NCI-H2081 treated with DMSO at 0.1 percent for 48 hours (cell line): ENCODE measurements around the gene ADAP1.
A peak's percentile ranks its signal among the peaks of the same experiment; 100 is the strongest.
"Not testable (repeated sequence)": the region's sequence is repeated elsewhere in the genome, so short reads cannot be mapped to it uniquely, and the experiment has no call there.

ENCODE experiments used
- DNase-seq: peaks from one replicate; lab custom pipeline; 2025; lab: John Stamatoyannopoulos, UW

Gene ADAP1

DNA sequence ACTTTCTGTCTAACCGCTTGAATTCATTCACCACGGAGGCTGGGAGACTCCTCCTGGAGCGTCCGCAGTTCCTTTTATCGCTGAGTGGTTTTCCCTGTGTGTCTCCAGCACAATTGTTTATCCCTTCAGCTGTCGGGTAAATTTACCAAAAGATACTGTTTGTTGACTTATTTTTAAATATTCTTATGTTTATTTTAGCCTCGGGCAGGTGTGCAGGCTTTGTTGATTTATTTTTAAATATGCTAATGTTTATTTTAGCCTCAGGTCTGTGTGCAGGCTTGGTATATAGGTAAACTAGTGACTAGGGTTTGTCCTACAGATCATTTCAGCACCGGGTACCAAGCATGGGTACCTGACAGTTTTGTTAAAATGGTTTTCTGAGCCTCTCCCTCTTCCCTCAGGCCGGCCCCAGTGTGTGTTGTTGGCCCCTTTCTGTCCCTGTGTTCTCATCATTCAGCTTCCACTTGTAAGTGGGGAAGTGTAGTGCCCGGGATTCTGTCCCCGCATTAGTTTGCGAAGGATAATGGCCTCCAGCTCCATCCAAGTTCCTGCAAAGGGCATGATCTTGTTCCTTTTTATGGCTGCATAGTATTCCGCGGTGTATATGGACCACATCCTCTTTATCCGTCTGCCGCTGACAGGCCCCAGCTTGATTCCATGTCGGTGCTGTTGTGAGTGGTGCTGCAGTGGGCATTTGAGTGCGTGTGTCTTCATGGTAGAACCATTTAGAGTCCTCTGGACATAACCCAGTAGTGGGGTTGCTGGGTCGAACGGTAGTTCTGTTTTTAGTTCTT, 72.8 kb downstream of the ADAP1 start:
- peak; percentile 55 for DNase-seq

- no peak for DNase-seq
Observed at GRCh38 chr7:880450-880849, 74.0 kb downstream of the ADAP1 start.

- DNase-seq: no peak
Observed at GRCh38 chr7:879706-880105, 74.8 kb downstream of the ADAP1 start.

- no peak for DNase-seq
Observed at GRCh38 chr7:879093-879492, 75.4 kb downstream of the ADAP1 start.

DNA sequence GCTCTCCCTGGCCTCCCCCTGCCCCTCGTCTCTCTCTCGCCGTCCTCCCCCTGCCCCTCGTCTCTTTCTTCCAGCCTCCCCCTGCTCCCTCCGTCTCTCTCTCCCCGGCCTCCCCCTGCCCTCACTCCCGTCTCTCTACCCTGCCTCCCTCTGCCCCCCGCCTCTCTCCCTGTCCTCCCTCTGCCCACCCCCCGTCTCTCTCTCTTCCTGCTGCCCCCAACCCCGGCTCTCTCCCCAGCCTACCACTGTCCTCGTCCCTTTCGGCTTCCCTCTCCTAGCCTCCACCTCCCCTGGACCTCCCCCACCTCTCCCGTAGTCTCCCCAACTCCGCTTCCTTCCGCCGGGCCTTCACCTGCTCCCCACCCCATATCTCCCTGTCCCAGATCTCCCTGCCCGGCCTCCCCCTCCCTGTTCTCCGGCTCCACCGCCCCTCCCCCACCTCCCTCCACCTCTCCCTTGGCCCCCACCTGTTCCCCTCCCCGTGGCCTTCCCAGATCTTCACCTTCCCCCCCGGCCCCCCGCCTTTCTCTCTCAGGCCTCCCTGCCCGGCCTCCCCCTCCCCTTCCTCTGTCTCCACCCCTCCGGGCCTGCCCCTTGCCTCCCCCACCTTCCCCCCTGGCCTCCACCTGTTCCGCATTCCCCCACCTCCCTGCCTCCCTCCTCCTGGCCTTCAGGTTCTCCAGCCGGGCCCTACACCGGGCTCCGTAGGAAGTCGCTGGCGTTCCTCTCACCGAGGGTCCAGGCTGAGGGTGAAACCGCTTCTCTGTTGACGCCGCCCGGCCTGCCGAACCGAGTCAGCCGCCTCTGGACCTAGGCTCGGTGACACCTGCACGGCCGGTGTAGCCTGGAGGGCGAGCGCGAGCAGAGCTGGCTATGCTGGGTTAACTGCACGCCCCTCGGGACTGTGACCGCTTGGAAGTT, 76.9 kb downstream of the ADAP1 start:
- DNase-seq: no peak

DNA sequence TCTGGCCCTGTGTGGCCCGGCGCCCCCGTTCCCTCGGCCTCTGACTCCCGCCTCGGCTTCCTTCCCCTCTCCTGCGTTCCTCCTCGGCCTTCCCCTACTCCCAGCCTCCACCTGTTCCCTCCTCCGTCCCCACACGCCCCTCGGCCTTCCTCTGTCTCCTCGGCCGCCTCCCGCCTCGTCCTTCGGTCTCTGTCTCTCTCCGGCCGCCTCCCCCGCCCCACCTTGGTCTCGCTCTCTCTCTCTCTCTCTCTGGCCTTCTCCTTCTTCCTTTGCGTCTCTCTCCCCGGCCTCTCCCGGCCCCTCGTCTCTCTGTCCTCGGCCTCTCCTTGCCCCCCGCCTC, 77.5 kb downstream of the ADAP1 start:
- DNase-seq: no peak

DNA sequence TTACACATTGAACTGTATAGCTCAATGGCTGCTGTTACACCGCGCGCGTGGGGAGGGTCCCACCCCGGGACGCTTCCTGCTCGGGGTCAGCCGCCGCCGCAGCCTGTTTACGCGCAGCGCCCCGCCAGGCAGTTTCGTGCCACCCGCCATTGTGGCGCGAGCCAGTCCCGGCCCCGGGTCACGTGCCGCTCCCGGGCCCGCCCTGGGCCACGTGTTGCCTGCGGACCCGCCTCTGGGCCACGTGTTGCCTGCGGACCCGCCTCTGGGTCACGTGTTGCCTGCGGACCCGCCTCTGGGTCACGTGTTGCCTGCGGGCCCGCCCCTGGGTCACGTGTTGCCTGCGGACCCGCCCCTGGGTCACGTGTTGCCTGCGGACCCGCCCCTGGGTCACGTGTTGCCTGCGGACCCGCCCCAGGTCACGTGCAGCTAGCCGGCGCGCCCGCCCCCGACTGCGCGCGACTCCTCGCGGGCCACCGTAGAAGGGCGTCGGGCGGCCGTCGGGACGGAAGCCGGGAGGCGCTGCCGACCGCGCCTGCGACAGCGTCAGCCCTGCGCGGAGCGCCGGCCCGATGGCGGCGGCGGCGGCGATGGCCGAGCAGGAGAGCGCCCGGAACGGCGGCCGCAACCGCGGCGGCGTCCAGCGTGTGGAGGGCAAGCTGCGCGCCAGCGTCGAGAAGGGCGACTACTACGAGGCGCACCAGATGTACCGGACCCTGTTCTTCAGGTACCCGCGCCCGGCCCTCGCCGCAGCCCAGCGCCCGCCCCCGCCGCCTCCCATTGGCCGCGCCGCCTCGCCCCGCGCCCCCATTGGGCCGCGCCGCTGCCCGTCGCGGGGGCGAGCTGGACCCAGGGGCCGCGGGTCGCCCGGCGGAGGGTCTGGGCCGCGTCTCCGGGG, 78.2 kb downstream of the ADAP1 start, which contains the start of gene GET4:
Gene GET4, plus strand, starts transcription at position 478 of the 895 bp plus-strand sequence. Its CDS starts 92 bp downstream, at position 570.
- DNase-seq: peak; percentile 72

GRCh38 chr7:875476-876076, 78.9 kb downstream of the ADAP1 start:
- no peak for DNase-seq

DNA sequence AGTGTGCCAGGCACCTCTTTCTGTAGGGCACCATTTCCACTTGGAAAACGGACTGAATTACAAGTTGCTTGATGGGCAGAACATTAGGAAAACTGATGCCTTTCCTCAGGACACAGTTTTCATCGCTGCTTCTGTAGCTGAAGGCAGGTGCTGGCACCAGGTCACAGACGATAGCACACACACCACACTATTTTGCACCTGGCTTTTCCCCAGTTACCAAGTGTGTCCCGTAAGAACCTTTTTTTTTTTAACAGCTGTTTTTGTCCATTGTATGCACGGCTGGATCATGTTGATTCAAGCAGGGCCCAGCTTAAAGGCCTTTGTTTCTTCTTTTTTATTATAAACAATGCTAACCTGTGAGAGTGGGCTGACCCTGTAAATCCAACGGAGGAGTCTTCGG, 79.4 kb downstream of the ADAP1 start:
- DNase-seq: peak; percentile 42

DNA sequence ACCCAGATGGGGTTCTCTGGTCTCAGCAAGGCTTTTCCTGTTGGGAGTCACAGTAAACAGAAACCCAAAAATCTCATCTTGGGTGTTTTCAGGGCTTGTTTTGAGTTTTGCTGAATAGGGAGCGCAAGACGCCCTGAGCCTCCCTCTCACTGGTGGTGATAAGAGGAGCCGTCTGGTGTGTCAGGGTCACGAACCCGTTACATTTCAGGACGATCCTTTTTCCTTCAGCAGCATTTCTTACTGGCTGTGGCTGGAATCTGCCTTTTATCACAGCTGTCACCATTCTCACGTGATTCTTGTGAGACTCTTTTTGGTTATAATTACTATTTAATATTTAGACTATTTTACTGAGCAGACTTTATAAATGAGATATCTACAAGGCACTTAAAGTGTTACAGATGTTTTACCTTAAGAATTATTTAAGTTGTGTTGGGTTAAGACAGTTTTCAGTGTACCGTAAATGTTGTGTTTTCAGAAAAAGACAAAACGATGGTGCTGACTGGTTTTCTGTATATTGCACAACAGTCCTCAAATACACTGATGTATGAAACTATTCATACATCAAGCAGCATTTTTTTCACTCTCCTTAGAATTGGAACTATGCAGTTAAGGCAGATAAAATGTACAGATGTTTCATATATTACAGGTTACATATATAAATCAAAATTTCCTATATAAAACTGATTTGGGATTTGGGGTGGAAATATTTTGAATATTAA, 80.3 kb downstream of the ADAP1 start:
- no peak for DNase-seq

GRCh38 chr7:873367-874002, 81.0 kb downstream of the ADAP1 start:
- peak; percentile 56 for DNase-seq

DNA sequence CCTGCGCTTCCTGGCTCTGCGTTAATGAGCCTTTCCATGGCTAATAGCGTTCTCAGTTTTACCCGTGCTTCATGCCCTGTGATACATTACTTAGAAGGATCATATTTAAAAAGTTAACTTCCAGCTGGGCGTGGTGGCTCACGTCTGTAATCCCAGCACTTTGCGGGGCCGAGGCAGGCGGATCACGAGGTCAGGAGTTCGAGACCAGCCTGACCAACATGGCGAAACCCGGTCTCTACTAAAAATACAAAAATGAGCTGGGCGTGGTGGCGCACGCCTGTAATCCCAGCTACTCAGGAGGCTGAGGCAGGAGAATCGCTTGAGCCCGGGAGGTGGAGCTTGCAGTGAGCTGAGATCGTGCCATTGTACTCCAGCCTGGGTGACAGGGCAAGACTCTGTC, 81.8 kb downstream of the ADAP1 start:
- DNase-seq: not testable (repeated sequence)

GRCh38 chr7:871900-872537, 82.5 kb downstream of the ADAP1 start:
- DNase-seq: no peak

GRCh38 chr7:869348-869747, 85.1 kb downstream of the ADAP1 start:
- DNase-seq: no peak

DNA sequence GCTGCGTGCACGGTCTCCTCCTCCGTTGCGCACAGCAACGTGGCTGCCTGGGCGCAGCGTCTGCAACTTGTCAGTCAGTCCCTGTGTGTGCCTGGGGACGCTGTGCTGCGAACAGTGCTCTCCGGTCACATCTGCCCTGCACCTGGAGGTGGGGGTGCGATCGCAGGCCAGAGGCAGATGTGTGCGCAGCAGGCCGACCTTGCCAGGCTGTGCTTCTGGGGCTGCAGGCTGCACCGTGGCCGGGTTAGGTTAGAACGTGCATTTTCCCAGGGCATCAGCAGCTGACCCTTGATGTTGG, 86.3 kb downstream of the ADAP1 start:
- no peak for DNase-seq

- DNase-seq: no peak
Observed at GRCh38 chr7:867406-868188, 86.9 kb downstream of the ADAP1 start.

DNA sequence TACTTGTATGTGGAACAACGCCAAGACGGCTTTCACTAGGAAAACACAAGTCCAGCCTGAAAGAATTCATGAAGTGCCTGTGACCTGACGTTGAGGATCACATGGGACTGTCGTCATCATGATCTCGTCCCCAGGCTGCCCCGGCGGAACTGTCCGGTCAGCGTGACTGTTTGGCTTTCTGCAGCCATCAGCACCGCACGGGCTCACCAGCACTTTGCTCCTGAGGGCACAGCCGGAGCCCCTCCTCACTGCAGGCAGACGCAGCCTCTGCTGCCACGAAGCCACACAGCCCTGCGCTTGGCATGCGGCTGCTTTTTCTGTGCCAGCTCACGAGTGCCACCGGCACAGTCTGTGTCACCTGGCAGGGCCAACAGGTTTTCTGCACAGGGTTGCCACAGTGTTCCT, 87.5 kb downstream of the ADAP1 start:
- DNase-seq: no peak

DNA sequence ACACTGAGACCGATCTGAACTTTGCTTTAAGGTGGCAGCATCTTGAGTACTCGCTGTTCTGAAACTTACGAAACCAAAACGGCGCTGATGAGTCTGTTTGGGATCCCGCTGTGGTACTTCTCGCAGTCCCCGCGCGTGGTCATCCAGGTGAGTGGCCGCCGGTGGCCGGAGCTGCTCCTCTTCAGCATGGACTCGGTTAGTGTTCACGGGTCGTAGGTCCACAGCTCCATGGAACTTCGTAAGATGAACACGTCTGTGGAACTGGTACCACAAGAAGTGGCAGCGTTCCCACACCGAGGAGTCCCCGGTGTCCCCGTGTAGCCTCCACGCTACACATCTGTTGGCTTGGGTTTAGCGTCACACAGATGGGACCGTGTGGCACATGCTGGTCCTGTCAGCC, 88.6 kb downstream of the ADAP1 start:
- DNase-seq: no peak

- DNase-seq: no peak
Observed at GRCh38 chr7:863106-863505, 91.4 kb downstream of the ADAP1 start.
